IPS-18a (cell line): ENCODE results near the gene POGZ.
"Not testable (repeated sequence)": the region's sequence is repeated elsewhere in the genome, so short reads cannot be mapped to it uniquely, and the experiment has no call there.

Experiments used
- H3K27ac ChIP-seq: one replicate; pipeline ENCODE4 v1.5.1; 2013; ENCODE audit warnings: low read length
- H3K27me3 ChIP-seq: one replicate; pipeline ENCODE4 v1.6.1; 2013; ENCODE audit warnings: mild to moderate bottlenecking, low read length; ENCODE audit not compliant: control insufficient read depth, insufficient read depth
- H3K36me3 ChIP-seq: one replicate; pipeline ENCODE4 v1.6.1; 2013; ENCODE audit warnings: low read depth, low read length; ENCODE audit not compliant: control insufficient read depth
- H3K4me1 ChIP-seq: one replicate; pipeline ENCODE4 v1.6.1; 2013; ENCODE audit warnings: low read depth, low read length; ENCODE audit not compliant: control insufficient read depth
- H3K4me3 ChIP-seq: one replicate; pipeline ENCODE4 v1.5.1; 2013; ENCODE audit warnings: low read length
- H3K9ac ChIP-seq: one replicate; pipeline ENCODE4 v1.6.1; 2013; ENCODE audit warnings: mild to moderate bottlenecking, low read length, moderate library complexity
- H3K9me3 ChIP-seq: one replicate; pipeline ENCODE4 v1.6.1; 2013; ENCODE audit warnings: low read depth, low read length; ENCODE audit not compliant: control insufficient read depth

The POGZ gene

DNA sequence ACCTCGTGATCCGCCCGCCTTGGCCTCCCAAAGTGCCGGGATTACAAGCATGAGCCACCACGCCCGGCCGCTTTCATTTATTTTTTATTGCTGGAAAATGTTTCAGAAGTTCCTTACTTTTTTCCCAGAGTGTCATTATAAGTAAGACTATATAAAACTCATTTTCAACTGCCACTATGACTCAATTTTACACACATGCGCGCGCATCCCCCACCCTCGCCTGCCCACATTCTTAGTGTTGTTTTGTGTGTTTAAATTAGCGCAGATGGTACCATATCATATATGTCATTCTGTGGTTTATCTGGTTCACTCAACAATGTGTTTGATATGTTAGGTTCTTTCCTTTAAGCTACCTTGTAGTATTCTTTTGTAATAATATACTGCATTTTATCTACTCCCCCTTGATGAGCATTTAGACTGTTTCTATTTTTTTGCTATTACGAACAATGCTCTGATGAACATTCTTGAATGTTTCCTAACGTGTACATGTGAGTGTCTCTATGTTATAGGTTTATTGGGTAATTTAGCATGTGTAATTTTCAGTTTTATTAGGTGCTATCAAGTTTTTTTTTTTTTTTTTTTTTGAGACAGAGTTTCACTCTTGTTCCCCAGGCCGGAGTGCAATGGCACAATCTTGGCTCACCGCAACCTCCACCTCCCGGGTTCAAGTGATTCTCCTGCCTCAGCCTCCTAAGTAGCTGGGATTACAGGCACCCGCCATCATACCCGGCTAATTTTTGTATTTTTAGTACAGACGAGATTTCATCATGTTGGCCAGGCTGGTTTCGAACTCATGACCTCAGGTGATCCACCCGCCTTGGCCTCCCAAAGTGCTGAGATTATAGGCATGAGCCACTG lies 68.8 kb downstream of the POGZ start:
- H3K4me3 ChIP-seq: not testable (repeated sequence)

DNA sequence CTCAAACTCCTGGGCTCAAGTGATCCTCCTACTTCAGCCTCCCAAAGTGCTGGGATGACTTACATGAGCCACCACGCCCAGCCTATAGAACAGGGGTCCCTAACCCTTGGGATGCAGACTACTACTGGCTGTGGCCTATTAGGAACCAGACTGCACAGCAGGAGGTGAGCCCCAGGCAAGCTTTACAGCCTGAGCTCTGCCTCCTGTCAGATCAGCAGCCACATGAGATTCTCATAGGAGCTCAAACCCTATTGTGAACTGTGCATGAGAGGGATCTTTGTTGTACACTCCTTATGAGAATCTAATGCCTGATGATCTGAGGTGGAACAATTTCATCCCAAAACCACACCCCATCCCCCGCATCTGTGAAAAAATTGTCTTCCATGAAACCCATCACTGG lies 73.3 kb downstream of the POGZ start:
- Histone ChIP-seq H3K36me3 (no peaks in the 10 kb centered on the region), H3K9ac (no peak overlapping the region), H3K9me3 (no peaks in the 10 kb centered on the region), H3K27ac (no peak overlapping the region), H3K4me1 (no peaks in the 10 kb centered on the region), H3K4me3 (no peak overlapping the region), H3K27me3 (no peaks in the 10 kb centered on the region)

More for the DNA sequence above, 68.8 kb downstream of the POGZ start:
- not testable (repeated sequence) for H3K9me3 ChIP-seq, H3K4me1 ChIP-seq, H3K36me3 ChIP-seq, H3K27ac ChIP-seq, H3K9ac ChIP-seq, H3K27me3 ChIP-seq

DNA sequence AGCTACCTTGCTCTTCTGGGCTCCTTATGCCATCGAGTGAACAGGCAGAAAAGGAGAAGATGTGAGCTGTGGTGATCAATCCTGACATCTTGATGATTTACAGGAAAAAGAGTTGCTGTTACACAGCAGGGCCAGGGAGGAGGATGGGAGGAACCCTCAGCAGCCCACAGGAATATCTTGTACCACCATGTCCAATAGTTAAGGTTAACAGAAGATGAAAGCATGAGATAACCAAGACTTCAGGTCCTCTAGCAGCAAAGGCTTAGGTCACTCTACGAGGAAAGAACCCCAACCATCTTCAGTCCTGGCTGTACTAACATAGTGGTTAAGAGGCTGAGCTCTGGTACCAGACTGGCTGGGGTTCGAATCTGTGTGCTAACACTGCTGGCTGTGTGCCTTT lies 74.7 kb downstream of the POGZ start:
- no peaks in the 10 kb centered on the region for H3K4me1 ChIP-seq
- no peaks in the 10 kb centered on the region for H3K36me3 ChIP-seq
- H3K9me3 ChIP-seq: no peaks in the 10 kb centered on the region
- no peak overlapping the region for H3K4me3 ChIP-seq
- no peak overlapping the region for H3K27ac ChIP-seq
- H3K9ac ChIP-seq: no peak overlapping the region
- no peaks in the 10 kb centered on the region for H3K27me3 ChIP-seq

DNA sequence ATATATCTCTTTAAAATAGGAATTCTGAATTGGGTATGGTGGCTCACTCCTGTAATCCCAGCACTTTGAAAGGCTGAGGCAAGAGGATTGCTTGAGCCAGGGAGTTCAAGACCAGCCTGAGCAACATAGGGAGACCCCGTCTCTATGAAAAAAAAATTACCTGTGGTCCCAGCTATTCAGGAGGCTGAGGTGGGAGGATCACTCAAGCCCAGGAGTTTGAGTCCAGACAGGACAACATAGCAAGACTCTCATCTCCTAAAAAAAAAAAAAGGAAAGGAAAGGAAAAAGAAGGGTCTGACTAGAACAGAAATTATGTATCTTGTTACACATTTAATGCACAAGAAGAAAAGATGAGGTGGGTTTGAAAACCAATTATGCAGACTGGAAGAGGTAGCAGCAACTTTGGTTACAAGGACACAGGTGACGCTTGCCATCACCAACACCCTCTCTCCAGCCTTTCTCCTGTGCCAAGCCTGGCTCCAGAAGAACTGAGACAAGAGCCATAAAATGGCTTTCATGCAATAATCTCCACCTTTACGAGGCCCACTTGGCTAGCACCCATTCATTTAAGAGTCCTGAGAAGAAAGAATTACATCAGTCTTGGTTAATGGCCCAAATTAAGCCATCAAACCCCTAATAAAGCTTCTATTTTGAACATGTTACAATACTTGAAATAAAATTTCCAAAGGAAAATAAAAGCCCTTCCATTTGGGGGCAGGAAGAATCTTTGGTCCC lies 82.0 kb downstream of the POGZ start:
- H3K27me3 ChIP-seq: no peaks in the 10 kb centered on the region
- no peak overlapping the region for H3K4me3 ChIP-seq
- no peaks in the 10 kb centered on the region for H3K9me3 ChIP-seq
- no peaks in the 10 kb centered on the region for H3K36me3 ChIP-seq
- H3K27ac ChIP-seq: no peak overlapping the region
- peaks cover 2% of the 10 kb centered on the region for H3K4me1 ChIP-seq
- H3K9ac ChIP-seq: no peak overlapping the region

DNA sequence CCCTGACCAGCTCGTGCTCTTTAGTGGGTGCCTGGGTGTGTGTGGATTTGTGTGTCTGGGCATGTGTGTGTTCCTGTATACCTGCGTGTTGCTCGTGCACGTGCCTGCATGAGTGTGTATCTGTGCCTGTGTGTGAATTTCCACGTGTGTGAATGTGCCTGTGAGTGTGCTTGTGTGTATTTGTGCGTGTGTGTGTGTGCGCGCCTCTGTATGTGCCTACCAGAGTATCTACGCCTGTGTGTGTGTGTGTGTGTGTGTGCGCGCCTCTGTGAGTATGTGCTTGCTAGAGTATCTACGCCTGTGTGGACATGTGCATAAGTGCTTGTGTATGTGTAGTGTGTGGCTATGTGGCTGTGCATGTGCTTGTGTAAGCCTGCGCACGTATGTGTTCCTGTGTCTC lies 86.1 kb downstream of the POGZ start:
- Histone ChIP-seq H3K27ac (no peak overlapping the region), H3K9me3 (no peaks in the 10 kb centered on the region), H3K4me3 (no peak overlapping the region), H3K36me3 (no peaks in the 10 kb centered on the region), H3K4me1 (peaks cover 9% of the 10 kb centered on the region), H3K9ac (no peak overlapping the region), H3K27me3 (no peaks in the 10 kb centered on the region)

DNA sequence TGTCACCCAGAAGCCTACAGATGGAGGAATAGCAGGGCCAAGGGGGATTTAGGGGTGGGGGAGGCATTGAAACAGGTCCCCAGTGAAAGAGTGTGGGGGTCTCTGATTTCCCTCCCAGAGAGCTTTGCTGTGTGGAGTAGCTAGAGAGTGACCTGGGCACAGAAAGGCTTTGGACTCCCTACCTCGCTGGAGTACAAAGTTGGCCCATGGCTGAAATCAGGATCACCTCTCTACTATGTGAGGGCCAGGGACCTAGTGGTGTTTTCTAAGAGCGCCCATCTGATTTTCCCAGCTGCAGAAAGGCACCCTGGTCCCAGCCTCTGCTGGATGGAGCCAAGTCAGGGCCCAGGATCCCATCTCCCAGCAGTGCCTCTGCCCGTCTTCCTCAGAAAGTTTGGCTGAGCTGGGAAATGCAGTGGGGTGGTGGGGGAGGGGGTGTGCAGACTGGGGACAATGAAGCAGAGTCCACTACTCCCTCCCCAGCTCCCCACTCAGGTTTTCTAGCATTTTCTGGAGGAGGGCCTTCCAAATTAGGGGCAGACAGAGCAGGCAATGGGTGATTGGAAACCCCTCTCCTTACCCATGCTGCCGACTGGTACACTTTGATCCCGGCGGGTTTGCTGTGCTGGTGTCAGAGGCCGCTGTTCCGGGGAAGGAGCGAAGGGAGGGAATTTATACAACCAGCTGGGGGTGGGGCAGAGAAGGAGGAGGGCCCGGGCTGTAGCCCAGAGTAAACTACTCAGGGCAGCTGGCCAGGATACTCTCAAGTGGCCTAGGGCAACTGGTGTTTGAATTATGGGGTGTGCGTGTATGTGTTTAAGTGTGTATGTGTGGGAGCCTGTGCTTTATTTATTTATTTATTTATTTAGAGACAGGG lies 87.0 kb downstream of the POGZ start, which contains the start of gene SELENBP1:
Gene SELENBP1 (minus strand): TSS at position 648 of the 877 bp plus-strand sequence. CDS start 64 bp downstream, at position 584.
- peak within 1 kb of the TSS; percentile 52 for H3K9ac ChIP-seq
- no peaks in the 10 kb centered on the region for H3K9me3 ChIP-seq
- H3K4me1 ChIP-seq: peaks cover 9% of the 10 kb centered on the region
- H3K4me3 ChIP-seq: peak within 1 kb of the TSS; percentile 70
- H3K36me3 ChIP-seq: no peaks in the 10 kb centered on the region
- peak within 1 kb of the TSS; percentile 55 for H3K27ac ChIP-seq
- H3K27me3 ChIP-seq: no peaks in the 10 kb centered on the region

DNA sequence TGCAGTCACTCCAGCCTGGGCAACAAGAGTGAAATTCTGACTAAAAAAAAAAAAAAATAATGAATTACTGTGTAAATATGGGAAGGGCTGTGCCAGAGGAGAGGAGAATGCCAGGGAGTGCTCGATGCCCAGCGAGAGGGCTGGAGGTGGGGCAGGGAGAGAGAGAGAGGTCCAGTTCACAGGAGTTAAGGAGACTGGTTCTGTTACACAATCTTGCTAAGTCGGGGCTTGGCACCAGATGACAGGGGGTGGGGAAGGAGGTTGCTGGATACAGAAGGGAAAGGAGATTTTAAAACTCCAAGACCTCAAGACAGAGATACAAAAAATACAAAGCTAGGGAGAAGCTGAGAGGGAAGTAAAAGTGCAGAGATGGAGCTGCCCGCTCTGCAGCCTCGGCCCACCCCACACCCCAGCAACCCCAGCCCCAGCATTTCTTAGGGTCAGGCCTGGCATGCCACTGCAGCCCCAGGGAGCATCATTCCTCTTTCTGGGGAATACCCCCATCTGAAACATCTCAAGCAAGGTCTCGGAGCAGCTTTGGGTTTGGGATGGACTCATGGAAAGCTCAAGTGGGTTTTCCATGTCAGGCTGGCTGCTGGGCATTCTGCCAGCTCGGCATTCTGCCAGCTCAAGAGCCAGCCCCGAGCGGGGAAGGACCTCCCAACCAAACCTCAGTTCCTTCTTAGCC lies 87.8 kb downstream of the POGZ start:
- H3K4me1 ChIP-seq: peaks cover 9% of the 10 kb centered on the region
- no peaks in the 10 kb centered on the region for H3K9me3 ChIP-seq
- H3K36me3 ChIP-seq: no peaks in the 10 kb centered on the region
- H3K9ac ChIP-seq: peak overlapping the region; percentile 52
- H3K4me3 ChIP-seq: peak overlapping the region; percentile 70
- H3K27me3 ChIP-seq: no peaks in the 10 kb centered on the region
- no peak overlapping the region for H3K27ac ChIP-seq

DNA sequence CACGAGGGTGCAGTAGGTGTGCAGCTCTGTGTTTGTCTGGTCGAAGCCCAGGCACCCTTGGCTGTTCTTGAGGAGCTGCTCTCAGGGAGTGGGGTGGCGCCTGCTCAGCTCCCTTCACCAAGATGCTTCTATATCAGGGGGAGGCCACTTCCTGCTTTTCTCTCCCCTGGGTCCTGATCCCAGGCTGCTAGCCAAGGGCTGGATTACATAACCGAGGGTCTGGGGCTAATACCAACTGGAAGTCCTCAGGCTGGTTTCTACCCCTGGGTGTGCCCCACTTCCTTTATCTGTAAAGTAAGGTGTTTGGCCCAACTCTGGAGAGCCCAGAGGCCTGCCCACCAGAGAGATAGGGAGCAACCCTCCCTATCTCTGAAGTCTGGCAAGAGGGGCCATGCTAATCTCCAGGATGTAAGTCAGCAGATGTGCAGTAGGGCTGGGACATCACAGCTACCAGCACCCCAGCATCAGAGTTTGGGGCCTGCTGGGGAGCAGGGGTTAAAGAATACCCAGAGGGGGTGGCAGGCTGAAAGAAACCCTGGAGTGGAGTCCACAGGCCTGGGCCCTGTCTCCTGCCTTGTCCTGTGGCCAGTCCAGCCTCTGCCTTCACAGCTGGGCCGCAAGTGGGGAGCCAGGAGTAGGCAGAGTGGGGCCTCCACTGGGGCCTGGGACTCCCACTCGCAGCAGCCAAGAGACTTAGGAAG lies 88.9 kb downstream of the POGZ start:
- Histone ChIP-seq H3K9ac (no peak overlapping the region), H3K27ac (no peak overlapping the region)

DNA sequence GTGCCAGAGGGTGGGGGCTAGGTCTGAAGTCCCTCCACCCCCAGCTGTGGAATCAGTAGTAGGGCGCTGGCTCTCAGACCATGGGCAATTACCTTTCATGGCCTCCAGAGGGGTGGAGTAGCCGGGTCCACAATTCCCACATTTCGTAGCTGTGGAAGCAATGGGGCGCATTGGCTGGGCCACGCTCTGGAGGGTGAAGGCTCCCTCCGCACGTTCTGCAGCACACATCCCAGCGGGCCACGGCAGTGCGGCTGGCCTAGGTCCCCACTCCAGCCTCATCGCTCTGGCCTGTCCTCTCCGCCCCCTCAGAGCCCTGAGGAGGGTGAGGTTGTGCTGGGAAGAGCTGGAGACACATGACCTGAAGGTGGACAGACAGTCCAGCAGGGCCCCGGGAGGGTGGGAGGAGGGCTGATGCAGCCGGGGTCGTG lies 89.7 kb downstream of the POGZ start:
- no peaks in the 10 kb centered on the region for H3K27me3 ChIP-seq
- H3K36me3 ChIP-seq: peaks cover 3% of the 10 kb centered on the region
- H3K9ac ChIP-seq: no peak overlapping the region
- H3K4me3 ChIP-seq: no peak overlapping the region
- H3K9me3 ChIP-seq: no peaks in the 10 kb centered on the region
- no peak overlapping the region for H3K27ac ChIP-seq
- H3K4me1 ChIP-seq: peaks cover 9% of the 10 kb centered on the region

More for the DNA sequence above, 88.9 kb downstream of the POGZ start:
- no peaks in the 10 kb centered on the region for H3K27me3 ChIP-seq
- H3K9me3 ChIP-seq: no peaks in the 10 kb centered on the region
- H3K36me3 ChIP-seq: no peaks in the 10 kb centered on the region
- peaks cover 9% of the 10 kb centered on the region for H3K4me1 ChIP-seq
- no peak overlapping the region for H3K4me3 ChIP-seq

DNA sequence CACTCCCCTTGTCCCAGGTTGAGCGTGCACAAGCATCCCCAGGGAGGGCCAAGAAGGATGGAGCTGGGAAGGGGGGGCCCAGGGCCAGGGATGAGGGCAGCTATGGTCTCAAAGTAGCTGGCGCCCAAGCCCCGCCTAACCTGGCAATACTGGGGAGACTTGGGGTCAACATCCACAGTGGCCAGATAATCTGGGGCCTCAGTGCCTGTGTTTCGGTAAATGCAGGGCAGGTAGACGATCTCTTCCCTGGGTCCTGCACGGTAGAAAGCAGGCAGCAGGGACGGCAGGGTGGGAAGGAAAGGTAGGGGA lies 90.0 kb downstream of the POGZ start:
- peaks cover 5% of the 10 kb centered on the region for H3K36me3 ChIP-seq

More for the DNA sequence above, 90.0 kb downstream of the POGZ start:
- H3K9ac ChIP-seq: no peak overlapping the region
- H3K4me1 ChIP-seq: peaks cover 9% of the 10 kb centered on the region
- no peaks in the 10 kb centered on the region for H3K27me3 ChIP-seq
- H3K9me3 ChIP-seq: no peaks in the 10 kb centered on the region
- no peak overlapping the region for H3K4me3 ChIP-seq
- no peak overlapping the region for H3K27ac ChIP-seq
